ENCODE measurements around the gene SEMA5B.
A peak's percentile ranks its signal among the peaks of the same experiment; 100 is the strongest.

SEMA5B gene

DNA sequence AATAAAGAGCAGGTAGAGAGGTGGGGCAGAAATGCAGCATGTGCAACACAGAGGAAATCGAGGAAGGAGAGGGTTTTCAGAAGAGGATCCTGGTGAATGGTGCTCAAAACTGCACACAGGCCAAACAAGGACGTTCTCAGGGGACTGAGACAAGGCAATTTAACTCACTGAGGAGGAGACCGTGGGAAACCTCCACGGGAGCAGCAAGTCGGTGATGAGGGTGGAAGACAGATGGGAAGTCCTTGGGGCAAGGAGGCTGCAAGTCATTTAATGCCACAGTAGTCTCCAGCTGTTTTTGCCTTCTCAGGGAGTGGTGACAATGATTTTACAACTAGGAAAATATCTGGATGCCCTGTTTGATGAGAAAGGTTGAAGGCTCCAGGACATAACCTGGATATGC lies 27.8 kb upstream of the SEMA5B start:
- DNase-seq, result no peak

DNA sequence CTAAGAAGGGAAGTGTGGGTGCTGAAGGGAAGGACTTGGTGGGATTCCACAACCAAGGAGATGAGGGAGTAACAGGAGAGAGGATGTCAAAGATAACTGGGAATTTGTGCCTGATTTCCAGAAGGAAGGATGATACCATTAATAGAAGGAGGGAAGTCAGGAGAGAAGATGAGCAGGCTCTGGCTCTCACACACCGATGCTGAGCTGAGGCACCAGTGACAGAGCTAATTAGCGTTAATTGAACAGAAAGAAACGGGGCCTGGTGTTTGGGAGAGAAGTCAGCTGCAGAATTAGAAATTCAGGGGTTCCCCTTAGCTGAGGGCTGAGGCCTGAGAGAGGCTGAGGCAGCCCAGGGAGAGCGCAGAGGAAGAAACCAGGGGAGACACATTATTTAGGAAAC lies 27.4 kb upstream of the SEMA5B start:
- DNase-seq, result no peak

DNA sequence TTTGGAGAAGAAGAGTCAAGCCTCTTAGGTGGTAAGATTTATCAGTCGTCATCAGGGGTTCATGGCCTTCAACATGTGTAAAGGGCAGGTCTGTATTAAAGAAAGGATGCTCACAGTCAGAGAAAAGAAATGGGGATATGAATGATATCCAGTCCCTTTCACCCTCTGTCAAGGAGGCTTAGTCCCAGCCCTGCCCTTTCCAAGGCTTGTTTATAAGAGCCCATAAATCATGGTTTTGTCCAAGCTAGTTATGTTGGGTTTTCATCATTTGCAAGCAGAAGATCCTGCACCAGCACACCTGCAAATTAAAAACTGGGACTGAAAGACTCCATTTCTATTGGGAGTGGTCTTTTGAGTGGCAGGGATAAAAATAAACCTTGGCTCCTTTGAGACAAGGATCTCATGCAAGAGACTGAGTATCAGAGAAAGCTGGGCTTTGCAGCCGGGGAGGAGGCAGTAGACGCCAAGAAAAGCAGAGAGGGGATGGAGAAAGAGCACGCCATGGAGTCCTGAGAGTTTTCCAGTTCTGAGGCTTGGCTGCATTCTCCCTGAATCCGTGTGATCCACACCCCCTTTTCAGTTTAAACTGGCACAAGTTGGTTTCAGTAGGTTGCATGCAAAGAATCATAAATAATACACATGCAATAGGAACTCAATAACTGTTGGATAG lies 26.7 kb upstream of the SEMA5B start:
- DNase-seq, result no peak

DNA sequence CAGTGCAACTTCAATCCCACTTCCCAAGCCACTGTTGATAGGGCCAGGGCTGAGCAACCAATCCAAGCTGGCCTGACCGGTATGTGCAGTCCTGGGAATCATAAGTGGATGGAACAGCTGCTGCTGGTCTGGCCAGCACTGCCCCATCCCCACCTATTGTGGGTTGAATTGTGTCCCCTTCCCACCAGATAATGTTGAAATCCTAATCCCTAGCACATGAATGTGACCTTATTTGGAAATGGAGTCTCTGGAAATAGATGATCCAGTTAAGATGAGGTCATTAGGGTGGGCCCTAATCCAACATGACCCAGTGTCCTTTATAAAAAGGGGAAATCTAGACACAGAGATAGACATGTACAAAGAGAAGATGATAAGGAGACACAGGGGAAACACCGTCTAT lies 25.5 kb upstream of the SEMA5B start:
- no peak for DNase-seq

DNA sequence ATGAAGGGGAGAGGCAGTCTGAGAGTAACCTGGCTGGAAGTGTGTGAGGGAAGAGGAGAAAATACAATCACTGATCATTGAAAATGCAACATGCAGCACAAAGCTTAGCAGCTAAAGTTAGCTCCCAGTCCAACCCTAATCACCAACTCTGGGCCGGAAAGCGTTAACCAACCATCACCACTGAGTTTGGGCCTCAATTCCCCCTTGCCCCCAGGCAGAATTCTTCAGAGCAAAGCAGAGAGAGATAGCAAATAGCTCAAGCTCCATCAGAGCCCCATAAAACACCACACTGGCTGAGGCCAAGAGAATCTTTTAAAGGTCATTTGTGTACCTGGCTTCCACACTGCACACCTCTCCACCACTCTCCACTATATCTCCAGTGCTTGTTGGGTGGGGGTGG lies 23.1 kb upstream of the SEMA5B start:
- DNase-seq, result no peak

DNA sequence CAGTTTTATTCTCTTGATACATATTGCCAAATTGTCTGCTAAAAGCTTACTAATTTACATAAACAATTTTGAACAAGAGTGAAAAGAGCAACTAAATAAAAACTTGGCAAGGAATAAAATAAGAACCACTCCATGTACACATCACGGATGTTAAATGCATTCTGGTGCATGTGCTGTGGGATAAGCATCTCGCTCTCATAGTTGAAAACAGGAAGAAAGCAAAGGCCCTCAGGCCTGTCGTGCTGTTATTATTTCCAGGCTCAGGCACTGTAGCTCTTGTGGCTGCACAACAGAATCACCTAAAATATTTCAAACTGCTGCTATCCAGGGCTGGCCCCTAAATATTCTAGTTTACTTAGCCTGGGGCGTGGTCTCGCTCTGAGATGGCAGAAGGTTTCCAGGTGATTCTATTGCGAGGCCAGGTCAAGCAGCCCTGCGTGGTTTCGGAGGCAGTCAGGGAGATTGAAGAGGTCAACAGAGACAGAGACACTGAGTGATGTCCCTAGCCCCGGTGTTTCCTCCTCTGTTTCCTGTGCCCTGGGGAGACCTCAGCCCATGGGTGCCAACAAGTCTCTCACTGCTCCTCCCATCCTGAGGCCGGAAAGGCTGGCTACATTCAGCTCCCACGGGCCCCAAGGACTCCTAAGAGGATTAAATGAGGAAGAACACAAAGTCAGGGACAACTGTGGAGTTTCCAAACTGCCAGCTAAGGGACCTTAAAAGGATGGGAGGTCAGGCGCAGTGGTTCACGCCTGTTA lies 21.1 kb upstream of the SEMA5B start:
- no peak for DNase-seq

DNA sequence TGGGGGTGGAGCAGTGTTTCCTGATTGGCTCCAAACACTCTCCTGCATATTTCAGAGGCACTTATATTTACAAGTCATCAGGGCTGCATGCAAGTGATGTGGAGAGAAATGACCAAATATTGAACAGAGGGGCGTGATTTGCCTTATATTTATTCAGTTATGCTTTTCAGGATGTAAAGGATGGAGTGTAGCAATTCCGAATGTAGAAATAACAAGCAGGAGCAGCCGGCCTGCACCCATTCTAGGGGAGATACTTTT lies 19.4 kb upstream of the SEMA5B start:
- no peak for DNase-seq

DNA sequence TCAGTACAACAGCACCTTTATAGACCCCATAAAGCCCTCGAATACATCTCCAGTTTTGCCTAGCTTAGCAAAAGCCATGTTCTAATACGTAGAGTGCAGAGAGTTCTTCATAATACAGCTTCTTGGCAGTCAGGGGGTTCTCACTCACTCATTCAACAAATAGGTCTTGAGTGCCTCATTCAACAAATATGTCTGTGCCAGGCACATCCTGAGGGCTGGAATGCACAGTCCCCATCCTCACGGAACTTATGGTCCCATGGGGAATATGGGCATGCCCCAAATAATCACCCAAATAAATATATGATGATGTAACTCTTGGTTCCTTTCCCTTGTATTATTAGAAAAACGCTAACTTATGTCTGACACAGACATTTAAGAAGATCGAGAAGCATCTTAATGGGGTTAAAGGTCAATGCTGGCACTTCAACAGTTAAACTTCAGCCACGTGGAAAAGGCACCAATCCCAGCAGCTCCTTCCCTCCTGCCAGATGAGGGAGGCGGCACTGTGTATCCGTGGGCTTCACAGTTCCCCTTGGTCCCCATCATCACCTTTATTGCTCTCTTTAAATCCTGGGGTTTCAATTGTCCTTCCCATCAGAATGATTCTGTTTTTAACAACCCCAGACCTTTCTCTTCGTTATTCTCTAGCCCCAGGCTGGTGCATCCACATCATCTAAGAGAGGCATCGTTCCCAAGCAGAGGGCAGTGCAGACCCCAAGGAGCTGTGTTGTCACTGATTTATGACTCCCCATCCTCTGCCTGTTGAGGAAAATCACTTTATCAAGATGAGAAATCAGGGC lies 18.9 kb upstream of the SEMA5B start:
- no peak for DNase-seq

DNA sequence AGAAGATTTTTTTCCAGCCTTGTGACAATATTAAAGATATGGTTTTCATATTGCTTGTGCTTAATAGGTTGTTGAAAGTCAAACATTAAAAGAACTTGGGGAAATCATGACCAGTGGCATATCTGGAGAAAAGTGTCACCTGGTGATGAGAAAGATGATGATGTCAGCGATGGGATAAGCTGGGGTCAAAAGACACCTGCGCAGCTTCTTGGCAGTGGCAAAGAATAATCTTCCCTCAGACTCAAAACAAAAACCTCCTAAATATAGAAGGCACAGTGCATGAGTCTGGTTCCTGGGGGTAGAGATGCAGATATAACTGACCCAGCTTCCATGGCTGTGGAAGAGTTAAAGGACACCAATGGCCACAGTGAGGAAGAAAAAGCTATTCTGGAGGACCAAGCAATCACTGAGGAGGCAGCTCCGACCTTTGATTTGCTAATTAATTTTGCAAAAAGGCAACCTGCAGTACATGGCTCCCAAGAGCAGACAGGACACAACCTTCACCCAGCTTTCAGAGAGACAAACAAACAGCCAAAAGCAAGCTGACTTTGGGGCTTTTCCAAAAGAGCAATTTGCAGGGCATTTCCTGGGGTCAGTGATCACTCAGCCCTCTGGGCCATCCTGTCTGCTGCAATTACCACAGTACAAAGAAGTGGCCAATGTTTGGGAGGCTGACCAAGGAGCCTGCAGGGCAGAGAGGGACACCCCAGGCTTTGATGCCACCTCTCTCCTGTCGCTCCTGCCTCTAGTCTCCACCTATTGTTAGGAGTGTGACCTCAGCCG lies 17.6 kb upstream of the SEMA5B start:
- DNase-seq, result peak; percentile 14

DNA sequence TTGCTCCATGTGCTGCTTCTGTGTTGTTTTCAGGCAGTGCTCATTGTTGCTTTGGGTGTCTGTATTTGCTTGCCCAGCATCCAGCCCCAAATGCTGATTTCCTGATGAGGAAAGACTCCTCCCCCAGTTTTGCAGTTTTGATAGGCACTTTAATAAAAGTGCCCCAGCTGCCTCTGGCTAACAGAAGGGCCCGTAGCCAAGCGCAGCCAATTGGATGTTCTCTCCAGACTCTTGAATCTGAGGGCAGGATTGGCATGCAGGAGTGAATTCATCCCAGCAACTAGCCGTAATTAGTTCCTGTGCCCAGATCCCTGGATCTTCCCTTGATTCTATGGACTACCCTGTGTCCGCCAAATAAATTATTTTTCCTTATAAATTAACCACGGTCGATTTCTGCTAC lies 14.8 kb upstream of the SEMA5B start:
- DNase-seq, result no peak

DNA sequence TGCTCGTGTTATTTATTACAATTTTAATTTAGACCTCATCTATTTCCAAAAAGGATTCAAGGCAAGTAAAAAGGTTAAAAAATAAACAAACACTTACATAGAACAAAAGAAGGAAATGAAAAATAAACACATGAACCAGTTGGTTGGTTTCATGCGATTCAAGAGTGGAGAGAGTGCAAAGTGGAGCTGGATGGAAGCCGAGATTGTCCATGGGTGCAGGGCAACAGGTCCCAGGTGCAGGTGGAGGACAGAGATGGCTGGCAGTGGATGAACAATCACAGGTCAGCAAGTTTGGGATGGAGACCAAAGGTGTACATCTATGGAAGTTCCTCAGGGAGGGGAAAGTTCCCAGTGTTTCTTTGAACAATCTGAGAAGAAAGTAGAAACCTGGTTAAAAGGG lies 11.6 kb upstream of the SEMA5B start:
- DNase-seq, result peak; percentile 83

DNA sequence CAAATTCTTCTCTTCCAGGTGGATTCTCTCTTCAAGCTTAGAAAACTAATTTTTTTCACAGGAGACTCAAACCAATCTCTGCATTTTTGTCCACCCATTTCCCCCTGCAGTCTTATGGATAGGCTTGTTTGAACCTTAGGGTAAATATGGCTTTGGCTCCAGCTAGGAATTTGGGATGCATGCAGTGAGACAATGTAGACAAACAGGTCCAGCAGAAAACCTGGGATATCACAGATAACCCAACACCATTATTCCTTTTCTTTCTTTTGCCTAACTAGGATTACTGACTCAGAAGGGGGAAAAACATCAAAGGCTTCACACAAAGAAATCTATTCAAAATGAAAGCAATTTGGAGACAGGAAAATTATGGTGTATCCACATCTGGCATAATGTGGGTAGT lies 11.2 kb upstream of the SEMA5B start:
- DNase-seq, result peak; percentile 83

DNA sequence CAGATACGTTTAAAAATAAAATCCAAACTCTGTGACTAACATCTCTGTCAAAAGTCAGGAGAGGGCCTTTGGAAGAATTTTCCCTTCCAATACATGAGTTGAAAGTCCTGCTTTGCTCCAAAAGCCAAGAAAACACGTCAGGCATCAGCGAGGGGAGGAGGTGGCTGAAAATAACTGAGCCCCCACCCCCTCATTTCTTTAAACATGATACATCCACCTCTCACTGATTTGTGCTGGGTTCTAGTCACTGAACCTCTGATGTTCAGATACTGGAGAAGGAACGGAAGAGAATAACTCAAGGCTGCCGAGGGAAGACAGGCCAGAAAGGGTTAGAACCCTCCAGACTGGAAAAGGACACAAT lies 9.4 kb upstream of the SEMA5B start:
- no peak for DNase-seq

DNA sequence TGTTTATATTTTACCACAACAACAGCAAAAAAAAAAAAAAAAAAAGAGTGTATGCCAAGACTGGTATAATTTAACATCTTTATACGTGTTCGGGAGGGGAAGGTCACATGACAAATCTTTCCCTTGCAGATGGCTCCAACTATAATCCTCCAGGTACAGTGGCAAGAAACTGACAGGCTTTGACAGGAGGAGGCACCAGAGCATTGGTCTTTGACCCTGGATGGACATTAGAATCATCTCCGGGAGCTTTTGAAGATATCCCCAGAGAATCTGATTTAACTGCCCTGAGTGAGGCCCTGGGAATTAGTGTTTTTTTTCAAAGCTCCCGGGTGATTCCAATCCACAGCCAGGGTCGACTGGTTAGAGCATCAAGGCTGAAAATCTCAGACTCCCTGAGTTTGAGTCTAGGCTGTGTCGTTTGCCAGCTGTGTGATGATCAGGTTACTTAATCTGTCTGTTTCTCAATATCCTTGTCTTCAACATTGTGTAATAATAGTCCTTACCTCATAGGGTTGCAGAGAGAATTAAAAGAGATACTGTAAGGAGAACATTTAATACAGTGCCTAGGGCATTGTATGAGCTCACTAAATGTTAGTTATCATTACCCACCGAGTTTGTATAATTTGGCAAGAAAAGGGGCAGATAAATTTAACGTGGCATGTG lies 8.9 kb upstream of the SEMA5B start:
- peak; percentile 10 for DNase-seq

DNA sequence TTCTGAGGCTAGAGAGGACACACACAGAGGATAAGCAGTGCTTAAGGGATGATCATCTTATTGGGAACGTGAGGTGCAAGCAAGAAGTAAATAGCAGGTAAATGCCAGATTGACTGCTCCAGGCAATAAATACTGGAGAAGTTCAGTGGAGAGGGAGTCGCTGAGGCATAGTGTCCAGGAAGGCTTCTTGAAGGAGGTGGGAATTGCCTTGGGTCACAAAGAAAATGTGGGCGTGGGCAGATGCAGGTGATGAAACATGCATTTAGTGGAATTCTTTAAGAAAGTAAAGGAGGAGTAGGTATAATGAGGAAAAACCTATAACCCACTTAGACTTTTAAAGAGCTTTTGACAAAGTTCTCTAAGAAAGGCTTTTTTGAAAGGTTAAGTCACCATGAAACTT lies 7.4 kb upstream of the SEMA5B start:
- no peak for DNase-seq

DNA sequence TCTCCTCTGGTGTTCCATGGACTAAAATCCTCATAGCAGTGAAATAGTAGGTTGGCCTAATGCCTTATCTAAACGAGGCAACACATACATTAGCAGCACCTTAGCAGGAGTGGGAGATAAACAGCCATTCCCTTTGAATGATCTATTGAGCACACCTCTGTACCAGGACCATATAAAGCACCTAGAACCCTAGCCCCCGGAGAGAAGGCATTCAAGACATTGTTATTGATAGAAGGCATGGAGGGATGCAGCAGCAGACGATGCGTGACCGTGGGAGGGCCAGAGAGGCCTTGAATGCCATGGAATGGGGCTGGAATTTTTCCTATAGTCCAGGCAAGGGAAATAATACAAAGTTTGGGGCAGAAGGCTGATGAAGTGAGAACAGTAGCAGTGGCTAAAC lies 6.6 kb upstream of the SEMA5B start:
- no peak for DNase-seq

DNA sequence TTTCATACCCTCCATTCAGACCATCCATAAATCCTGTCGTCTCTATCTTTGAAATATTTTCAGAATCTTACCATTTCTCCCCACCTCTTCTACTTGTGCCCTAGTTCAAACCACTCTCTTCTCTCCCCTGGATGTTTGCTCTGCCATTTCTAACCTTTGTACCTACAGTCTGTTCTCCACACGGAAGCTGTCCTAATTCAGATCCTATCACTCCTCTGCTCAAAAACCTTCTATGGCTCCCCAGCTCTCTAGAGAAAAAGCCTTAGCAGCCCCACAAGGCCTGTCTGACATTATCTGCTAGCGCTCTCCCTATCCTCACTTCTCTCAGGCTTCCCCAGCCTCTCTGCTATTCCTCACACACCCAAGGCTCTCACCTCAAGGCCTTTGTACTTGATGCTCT lies 4.5 kb upstream of the SEMA5B start:
- DNase-seq, result no peak

DNA sequence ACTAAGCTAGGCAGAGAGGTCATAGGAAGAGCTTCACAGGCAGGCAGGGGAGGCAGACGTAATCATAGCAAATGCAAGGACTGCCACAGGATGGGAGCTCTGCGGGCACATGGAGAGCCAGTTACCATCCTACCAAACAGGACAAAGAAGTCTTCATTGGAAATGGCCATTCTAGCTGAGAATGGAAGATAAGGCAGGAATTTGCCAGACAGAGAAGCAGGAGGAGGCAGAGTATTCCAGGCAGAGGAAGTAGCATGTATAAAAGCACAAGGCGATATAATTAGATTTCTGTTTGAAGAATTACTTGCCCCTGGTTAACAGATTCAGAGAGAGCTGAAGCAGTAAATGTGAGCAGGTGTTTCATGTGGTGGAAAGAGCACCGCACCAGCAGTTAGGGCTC lies 3.5 kb upstream of the SEMA5B start:
- DNase-seq, result no peak

DNA sequence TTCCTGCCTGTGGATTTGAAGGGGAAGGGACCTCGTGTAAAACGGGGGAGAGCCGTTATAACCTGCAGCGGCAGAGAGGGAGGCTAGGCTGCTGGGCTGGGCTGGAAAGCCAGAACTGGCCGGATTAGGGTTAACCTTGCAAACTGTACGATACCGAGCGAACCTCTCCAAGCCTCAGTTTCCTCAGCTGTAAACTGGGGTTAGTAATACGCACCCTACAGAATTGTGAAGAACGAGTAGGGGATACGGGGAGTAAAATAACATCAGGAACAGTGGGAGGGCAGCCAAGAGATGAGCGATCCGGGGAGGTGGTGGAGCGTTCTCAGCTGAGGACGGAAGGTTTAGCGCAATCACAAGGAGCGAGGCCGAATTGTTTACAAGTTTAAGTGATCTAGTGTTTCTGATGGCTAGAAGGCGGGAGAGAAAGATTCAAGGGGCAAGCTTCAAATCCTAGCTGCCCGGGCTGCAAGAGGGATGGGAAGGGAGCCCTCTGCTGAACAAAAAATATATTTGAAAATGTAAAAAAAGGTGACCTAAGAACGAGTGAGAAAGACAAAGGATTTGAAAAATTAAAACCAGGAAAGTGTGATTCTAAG lies 768 bp upstream of the SEMA5B start:
- peak; percentile 66 for DNase-seq

DNA sequence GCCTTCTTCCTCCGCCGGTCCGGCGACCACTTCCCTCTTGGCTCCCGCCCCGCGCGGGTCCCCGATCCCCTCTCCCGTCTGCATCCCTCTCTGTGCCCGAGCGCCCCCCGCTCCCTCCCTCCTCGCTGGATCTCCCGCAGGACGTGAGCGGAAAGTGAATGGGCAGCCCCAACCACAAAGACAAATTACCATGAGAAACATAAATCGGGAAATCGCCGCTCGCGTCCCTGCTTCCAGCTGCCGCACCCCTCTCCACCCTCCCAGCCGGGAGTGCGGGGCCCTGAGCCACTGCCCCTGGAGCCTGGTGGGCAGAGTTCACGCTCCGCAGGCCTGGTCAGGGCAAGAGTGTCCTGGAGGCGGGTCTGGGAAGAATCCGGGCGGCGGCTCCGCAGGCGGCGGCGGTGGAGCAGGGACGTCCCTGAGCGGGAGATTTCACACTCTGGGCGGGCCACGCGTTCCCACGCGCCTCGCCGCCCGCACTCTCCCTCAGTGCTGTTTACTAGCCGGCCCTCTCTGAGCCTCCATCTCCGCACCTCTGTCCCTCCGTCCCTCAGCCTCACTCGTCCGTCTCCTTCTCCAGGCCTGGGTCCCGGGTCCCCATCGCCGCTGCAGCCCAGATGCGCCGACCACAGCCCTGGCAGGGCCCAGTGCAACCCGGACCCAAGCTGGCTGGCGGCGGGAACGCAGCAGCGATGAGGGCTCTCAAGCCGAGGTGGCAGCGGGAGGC lies 835 bp downstream of the SEMA5B start:
- peak; percentile 34 for DNase-seq

DNA sequence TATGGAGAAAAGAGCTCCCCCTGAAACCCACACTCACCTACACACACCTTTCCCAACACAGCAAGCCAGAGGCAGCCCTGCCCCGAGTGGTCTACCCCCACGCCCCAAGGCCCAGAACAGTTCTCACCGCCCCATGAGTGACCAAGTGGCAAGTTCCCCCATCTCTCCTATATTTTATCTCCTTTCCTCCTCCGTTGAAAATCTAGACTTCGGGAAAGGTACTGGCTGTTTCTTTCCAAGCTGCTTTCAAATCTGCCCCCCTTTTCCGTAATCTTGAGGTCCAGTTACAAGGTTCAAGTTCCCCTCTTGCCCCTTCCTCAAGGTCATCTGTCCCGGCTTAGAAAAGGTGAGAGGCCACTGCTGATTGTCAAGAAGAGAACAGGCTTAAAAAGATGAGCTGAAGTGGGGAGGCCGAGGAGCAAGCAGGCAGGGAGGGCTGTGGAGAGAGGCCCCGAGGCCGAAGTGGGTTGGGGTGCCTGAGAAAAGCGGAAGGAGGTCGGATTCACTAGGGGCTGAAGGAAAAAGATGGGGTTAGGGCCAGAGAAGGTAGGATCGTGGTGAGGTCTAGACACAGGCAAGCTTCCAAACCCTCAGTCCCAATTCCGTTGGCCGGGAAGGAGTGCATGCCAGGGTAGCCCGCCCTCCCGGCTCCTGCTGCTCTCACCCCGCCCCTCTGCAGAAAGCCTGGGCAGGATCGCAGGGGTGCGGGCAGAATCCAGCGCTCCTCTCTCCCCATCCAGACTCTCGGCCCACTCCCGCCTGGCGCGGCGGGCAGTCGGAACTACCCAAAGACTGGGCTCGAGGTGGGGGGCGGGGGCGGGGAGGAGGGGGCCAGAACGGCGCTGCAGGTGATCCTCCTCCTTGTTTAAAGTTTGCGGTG lies 1.7 kb downstream of the SEMA5B start:
- peak; percentile 29 for DNase-seq

Data from NCI-H69 (cell line).